ENCODE data around the gene ARHGAP26.

- TF ChIP-seq CTCF (IDR thresholded peaks at IDR 0.05 in 2 of 3, conservative IDR thresholded peaks at IDR 0.05 in 1 of 3; ENCODE audit: borderline replicate concordance in 1 of 3, insufficient read depth in 1 of 3, low read depth in 2 of 3, low read length in 2 of 3) = no peak
- no peak for TF ChIP-seq EGR1 (IDR thresholded peaks at IDR 0.05; ENCODE audit: low read depth)
These were observed 102.6 kb downstream of the ARHGAP26 start for GRCh38 chr5:142872795-142873194.
